Measurements from ENCODE around the gene TRIP10. TPM values are rescaled to one million over a fixed set of nuclear protein-coding genes. Genes with fewer than 3 reads are reported as not detected.
A peak's percentile ranks its signal among the peaks of the same experiment; 100 is the strongest.

Gene TRIP10
- total RNA-seq, 1 donor from 2014 or later = 82.4 TPM

DNA sequence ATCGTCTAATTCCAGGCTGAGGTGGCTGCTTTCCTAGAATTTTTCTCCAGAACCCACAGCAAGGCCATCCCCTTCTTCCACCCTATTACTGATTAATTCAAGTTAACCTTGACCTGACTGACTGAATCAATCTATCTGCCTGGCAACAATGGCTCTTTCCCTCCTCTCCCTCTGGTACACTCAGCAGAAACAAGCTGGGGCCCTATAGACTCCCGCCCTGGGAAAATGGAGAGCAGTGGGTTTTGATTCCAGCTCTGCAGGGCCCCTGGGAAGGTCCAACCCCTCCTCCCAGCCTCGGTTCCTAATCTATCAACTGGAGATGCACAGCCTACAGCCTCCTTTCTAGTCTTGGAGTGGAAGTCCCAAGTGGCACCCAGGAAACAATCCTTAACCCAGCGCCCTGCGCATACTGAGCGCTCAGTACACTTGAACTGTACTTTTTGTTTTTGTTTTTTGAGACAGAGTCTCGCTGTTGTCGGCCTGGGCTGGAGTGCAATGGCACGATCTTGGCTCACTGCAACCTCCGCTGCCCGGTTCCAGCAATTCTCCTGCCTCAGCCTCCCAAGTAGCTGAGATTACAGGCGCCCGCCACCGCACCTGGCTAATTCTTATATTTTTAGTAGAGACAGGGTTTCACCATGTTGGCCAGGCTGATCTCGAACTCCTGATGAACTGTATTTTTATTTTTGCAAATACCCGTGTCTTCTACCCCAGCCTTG, 13.8 kb upstream of the TRIP10 start:
- no peak for DNase-seq

DNA sequence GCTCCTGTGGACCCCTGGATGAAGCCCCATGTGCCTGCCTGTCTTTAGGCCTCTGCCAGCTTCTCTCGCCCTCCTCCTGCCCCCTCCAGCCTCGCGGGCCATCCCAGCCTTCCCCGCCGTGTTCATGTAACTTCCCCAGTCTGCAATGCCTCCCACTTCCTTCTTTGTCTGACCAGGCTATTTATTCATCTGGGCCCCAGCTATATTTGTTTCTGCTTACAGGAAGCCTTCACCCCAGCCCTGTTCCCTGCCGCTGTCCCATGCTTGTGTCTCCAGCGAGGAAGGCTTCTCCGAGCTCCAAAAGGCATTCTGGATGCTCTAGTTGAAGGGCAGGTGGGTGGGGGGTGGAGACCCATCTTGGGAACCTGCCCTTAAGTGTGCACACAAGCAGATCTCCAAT, 11.1 kb upstream of the TRIP10 start:
- DNase-seq = no peak

DNA sequence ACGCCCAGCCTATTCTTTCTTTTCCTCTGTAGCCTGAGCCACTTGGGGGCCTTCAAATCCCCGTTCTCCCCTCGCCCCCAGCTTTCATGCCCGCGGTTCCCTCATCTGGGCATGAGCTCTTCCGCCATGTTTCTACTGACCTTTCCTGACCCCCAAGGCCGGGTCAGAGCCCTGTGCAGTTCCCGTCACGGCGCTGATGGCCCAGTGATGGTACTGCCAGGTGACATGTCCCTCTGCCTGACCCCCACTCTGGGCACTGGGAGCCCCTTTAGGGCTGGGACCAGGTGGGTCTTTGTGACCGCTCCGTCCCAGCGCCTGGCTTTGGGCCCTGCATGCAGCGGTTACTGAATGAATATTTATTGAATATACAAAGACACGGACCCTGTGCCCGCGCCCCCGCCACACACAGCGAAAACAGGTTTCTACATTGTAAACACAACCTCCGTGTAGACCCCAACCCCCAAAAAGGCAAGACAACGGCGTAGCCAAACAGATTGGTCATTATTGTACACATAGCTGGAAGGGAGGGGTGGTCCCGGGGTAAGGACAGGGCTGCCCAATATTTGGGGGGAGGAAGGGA, 9.8 kb upstream of the TRIP10 start:
- no peak for DNase-seq

DNA sequence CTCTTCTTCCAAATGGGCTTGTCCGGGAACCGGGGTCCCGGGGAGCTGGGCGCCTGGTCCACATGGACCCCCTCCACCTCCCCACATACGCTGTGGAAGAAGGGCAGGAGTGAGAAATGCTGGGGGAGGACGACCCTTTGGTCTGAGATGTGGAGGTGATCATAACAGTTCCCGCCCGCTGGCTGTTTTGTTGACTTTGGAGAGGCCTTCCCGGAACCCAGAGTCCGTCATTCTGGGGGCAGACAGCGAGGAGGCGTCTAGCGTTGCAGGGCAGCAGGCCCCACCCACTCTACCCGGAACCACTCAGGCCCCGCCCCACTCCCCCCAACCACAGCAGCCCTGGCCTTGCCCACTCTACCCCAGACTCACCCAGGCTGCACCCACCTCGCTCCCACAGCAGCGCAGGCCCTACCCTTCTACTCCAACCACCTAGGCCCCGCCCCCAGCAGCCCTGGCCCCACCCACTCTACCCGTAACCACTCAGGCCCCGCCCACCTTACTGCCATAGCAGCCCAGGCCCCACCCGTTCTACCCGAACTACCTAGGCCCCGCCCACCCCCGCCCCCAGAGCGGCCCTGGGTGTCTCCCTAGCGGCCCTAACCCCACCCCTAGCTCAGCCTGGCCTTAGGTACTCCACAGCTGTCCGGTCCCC, 9.2 kb upstream of the TRIP10 start:
- peak; percentile 54 for DNase-seq

DNA sequence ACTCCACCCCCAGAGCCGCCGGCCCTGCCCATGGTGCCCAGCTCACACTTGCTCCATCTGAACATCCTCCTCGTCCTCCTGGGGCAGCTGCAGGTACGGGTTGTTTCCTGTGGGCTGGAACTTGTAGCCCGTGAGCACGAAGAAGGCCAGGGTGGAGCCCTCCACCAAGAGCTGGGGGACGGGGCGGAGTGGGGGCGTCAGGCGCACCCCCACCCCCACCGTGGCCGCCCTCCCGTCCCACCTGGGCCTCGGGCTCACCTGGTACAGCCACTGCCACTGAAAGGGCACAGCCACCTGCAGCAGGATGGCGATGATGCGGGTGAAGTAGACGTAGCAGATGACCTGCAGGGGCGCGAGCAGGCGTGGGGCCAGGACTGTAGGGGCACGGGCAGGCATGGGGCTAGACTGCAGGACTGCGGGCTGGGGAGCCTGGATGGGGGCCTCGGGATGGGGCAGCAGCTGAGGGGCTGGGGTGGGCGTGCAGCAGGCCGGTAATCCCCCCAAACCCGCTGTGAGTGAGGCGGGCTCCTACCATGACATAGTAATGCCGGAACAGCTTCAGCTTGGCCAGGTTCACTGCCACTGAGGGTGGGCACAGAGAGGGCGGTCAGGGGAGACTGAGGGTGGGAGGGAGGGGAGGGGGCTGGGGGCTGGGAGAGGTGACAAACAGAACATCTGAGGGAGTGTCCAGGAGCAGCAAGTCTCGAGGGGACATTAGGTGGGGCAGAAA, 8.4 kb upstream of the TRIP10 start:
- no peak for DNase-seq

DNA sequence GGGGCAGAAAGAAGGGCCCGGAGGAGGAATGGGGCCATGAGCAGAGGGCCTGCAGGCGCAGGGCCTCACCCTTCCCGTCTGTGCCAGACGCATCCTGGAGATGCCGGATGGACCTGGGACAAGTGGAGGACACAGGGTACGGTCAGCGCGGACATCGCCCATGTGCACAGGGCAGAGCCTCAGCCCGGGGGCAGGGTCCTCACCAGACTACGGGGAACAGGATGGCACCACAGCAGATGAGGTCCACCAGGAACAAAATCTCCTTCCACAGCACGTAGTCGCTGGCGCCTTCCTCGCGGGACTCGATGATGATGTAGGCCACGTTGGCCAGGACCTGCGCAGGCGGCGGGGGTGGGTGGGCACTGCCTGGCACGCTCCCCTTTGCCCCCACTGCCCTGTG, 7.7 kb upstream of the TRIP10 start:
- DNase-seq = no peak

DNA sequence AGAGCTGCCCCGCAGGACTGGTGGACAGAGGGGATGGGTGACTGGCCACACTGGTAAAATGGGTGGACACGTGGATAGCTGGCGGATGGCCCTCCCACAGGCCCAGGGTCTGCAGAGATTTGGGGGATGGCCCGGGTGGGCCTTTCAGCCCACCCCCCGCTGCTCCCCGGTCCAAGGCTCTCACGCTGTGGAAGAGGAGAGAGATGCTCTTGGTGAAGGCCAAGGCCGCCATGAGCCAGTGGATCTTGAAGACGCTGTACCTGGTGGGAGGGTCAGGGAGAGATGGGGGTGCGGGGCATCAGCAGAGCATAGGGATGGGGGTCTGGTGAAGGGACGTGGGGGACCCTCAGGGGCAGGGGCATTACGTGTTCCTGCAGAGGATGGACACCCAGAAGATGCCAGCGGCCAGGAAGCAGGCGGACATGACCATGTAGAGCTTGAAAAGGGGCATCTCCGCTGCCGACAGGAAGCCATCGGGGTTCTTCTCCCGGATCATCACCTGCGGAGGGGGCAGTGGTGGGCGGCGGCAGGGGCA, 6.6 kb upstream of the TRIP10 start:
- no peak for DNase-seq

DNA sequence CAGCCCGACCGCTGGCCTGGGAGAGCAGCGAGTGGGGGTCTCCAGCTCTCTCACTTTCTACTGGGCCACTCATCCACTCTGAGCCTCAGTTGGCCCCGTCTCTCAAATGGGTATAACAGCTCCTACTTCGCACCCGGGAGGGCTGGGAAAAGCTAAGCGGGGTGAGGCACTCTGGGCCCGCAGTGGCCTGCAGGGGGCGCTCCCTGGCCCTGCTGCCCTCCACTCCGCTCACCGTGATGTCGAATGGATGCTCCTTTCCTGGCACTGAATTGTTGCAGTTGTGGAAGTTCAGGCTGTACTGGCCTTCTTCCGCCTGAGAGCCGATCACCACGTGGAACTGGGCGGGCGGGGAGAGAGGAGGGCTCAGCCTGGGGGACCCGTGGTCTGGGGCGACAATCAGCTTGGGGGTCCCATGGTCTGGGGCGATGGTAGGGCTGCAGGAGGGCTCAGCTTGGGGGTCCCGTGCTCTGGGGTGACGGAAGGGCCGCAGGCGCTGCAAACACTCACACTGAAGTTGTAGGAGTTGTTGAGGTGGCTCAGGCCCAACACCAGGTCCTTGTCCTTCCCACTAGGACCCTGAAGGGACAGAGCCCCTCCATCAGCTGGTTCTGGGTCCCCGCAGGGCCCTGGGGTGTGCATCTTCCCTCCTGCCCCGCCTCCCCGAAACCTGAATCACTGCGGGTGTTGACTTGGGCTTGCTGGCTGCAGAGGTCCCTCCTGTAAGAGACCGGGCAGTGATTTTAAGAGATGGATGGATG, 6.0 kb upstream of the TRIP10 start:
- no peak for DNase-seq

DNA sequence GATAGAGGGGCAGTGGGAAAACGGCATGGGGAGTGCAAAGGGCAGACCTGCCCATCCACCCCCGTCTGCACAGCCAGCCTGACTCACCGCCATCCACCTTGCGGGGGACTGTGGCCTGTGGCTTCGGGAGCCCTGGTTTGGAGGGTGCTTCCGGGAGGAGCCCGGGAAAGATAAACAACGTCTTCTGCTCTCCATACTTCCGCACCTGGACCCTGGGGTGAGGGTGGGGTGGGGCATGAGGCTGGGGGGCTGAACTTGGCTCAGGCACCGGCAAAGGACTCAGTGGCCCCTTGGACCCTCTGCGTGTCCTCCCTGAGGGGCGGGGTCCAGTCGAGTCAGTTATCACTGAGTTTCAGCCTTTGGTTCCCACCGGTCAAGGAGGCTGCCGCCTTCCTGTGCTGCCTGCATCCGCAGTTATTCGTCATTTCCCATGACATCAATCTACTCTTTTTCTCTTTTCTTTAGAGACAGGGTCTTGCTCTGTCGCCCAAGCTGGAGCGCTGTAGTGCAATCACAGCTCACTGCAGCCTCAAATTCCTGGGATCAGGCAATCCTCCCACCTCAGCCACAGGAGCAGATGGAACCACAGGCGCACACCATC, 5.3 kb upstream of the TRIP10 start:
- DNase-seq = no peak

DNA sequence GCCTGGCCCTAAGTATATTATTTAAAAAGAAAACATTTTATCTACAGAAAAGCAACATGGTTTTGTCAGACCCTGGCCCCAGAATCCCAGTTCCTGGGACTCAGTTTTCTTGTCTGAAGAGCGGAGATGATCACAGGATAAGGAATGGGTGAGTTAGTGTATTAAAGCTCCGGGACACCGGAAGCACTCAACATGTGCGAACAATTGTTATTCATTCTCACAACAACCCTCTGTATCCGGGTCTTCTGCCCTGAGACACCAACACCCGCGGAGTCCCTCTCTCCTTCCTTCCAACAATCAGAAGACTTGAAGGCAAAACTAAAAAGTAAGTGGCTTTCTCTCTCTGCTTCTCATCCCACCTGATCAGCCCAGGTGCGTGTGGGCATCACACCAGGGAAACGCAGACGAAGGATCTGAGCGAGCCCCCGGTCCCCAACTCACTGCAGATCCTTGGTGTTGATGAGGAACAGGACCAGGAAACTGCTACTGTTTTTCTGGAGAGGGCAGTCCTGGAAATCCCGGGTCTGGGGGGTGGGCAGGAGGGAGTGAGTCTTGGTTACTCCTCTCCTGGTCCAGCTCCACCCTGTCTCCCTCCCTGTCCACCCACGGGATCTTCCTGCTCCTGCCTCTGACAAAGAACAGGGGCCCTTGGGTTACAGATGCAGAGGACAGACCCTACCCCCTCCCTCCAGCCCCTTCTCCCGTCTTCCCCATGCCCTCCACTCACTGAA, 4.1 kb upstream of the TRIP10 start:
- DNase-seq = no peak

DNA sequence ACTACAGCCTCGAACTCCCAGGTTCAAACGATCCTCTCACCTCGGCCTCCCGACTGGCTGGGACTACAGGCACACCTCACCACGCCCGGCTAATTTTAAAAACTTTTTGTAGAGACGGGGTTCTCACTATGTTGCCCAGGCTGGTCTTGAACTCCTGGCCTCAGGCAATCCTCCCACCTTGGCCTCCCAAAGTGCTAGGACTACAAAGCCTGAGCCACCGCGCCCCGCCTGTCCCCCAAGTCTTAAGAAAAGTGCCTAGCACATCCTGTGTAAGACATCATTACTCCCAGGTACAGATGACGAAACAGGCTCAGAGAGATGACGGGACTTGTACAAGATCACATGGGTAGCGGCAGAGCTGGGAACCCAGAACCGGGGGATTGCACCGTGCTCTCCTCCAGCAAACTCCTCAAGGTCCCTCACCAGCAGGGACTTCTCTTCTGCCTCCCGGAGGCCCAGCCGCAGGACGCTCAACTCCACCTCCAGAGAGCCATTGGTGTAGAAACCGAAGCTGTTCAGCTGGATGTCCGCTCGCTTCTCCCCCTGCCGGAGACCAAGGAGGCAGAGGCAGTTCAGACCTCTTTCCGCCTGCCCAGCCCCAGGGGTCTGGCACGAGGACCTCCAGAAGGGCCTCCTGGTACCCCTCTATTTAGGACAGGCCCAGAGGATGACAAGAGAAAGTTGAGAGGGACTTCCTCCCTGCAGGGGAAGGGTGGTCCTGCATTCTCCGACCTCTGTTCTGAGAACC, 3.1 kb upstream of the TRIP10 start:
- peak; percentile 87 for DNase-seq

DNA sequence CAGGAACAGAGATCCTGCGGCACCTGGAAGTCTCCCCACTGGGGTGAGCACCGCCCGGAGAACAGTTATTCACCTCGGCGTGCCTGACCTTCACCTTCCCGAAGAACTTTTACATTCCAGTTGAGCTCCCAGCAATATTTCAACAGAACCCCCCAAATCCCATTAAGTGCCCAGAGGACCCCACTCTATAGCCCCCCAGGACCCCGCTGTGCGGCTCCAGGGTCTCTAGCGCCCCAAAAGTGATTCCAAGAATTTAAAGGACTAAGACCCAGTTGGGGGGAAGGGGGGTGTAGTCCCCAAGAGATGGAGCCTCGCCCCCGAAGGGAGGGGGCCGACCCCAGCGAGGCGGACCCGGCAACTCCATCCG, 2.6 kb upstream of the TRIP10 start:
- no peak for DNase-seq

DNA sequence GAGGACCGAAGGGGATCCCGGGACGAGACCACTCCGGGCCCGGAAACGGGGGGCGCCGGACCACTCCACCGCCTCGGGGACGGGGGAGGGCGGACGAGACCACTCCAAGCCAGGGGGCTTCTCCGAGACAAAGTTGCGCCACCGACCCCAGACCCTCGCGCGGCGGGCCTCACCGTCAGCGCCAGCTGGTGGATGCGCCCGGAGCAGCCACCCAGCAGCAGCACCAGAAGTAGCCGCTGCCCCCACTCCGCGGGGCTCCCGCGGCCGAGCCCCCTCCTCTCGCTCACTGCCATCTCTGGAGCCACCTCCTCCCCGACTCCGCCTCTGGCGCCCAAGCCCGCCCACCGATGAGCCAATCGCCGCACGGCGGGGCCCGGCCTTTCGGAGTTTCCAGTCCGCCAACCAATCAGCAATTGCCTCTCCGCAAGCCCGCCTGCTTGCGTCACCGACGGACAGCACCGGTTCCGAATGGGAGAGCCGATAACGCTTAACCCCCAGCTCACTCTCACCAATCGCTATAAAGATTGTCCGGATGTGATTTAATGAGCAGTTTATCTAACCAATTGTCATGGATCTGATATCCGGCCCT, 2.1 kb upstream of the TRIP10 start, which contains the start of gene GPR108:
Gene GPR108 (minus strand): TSS at position 297 of the 589 bp plus-strand sequence. CDS start 4 bp downstream, at position 293.
- peak; percentile 100 for DNase-seq

DNA sequence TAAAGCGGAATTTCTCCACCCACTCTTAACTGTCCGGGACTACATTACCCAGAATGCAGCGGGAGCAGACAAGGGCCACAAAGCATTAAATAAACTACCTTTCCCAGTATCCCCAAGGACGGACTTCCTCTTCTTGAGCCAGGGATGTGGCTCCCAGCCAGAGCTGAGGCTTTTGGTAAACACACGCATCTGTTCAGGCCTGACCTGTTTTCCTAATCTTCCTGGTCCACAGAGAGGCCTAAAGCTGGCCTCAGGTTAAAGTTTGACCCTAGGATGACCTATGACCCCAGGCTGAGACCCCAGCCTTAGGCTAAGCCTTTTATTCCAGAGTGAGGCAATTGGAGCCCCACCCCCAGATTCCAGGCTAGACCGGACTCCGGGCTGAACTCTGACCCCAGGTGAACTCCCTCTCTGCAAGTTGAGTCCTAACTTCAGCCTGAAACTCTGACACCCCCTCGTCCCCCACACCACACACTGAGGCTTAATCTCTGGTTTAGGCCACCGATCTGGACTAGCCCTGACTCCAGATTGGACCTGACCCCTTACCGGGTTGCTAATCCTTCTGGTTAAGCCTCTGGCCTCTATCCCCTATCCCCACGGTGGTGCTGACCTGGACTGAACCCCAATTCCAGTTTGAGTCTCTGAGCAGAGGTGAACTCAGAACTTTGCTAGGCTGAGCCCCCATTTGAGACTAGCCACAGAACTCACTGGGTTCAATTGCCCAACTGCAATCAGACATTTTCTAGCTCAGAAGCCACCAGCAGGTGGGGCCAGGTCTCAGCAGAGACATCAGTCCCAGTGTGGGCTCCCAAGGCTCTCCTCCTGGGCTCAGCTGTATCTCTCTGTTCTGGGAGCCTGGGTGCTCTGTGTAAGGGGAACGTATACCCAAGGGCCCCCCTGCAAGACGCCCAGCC, 1.4 kb upstream of the TRIP10 start:
- peak; percentile 83 for DNase-seq

DNA sequence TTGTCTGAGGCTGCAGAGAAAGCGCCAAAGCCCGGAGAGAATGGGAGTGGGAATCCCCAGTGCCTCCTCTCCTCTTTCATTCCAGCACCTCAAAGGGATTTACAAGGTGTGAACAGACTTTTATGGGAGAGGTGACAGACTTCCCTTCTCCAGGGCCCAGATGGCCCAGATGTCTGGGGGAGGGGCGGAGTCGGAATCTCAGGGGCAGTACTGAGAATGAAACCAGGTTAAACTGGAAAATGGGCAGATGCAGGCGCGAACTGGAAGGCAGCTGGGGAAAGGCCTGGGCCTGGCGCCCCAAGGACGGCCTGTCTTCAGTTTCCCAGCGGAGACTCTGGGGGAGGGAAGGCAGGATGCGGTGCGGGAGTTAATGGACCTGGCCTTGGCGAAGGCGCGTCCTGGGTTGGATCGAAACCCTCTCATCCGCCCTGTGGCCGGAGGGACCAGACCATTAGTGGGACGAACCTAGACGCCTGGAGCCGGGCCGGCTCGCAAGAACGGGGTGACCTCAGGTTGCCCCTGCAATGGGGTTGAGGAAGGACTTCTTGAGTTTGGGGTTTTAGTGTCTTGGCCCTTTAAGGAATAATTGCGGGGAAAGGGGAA, 592 bp upstream of the TRIP10 start:
- DNase-seq = no peak

DNA sequence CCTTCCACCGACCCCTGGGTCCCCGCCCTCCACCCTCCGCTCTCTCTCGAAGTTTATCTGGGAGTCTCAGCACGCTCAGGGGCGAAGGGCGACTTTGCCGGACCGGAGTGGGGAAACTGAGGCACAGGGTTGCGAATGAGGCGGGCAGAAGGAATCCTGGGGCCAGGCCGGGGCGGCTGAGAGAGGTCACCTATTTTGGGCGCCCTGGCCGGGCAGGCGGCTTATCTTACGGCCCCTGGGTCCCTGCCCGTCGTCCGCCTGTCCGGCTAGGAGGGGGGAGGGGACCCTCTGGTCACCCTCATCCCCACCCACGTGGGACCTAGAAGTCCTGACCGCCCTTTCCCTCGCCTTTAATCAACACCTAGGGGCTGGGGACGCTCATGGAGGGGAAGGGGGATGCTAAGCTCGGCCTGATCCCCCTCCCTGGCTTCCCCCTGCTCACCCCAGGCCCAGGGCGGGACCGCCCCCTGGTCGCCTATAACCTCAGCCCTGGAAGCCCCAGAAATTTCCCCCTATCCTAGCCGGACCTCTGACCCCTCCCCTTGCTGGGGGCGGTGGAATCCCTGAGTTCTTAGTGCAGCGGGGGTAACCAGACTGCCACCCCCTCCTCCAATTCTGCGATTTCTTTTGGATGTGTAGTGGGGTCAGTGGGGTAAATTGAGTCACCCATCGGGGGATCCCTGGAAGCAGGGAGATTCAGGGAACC, 556 bp downstream of the TRIP10 start:
- DNase-seq = peak; percentile 31

DNA sequence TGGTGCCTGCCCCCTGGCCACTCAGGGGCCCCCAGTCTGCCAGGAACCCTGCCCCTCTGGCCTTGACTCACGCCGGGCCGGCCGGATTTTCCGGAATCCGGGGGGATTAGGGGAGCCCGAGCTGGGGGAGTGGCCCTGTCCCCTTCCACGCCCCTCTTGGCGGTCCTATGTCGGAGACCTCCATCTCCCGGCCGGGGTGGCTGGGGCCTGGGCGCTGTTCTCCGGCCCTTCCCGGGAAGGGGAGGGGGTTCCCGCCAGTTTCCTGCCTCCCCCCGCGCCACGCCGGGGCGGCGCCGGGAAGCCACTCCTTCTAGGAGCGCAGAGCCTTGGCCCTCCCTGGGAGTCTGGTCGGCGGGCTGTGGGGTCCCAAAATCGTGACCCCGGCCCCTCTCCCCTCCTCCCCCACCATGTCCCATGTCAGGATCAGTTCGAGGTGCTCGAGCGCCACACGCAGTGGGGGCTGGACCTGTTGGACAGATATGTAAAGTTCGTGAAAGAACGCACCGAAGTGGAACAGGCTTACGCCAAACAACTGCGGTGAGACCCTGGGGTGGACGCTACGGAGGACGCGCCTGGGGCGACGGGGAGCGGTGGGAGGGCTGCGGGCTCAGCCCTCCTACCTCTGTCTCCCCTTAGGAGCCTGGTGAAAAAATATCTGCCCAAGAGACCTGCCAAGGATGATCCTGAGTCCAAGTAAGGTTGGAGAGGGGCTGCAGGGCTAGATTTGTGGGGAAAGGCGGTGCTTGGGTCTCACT, 1.3 kb downstream of the TRIP10 start:
- DNase-seq = peak; percentile 81

Data from tongue (tissue), 2 donors.